Femur (tissue), 1 donor: ENCODE results near the gene ZSWIM5.
"Not testable (repeated sequence)": the region's sequence is repeated elsewhere in the genome, so short reads cannot be mapped to it uniquely, and the experiment has no call there.

Experiments used
- DNase-seq: peaks from one replicate; pipeline ENCODE4 v3.0.0-alpha.2; 2017

Gene ZSWIM5

DNA sequence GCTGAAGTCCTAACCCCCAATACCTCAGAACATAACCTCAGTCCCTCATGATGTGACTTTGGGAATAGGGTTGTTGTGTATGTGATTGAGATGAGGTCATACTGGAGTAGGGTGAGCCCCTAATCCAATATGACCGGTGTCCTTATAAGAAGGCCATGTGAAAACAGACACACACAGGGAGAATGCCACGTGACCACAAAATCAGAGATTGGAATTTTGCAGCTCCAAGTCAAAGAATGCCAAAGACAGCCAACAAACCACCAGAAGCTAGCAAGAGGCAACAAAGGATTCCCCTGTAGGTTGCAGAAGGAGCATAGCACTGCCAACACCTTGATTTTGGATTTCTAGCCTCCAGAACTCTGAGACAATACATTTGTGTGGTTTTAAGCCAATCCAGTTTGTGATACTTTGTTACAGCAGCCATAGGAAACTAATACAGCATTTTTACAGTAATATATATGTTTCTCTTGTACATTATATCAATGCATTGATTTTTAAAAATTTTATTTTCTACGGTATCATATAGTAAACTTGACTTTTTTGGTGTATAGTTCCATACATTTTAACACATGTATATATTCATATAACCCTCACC, 5.4 kb downstream of the ZSWIM5 start:
- DNase-seq: no peak

- DNase-seq: no peak
Measured at GRCh38 chr1:45200435-45200834, 6.0 kb downstream of the ZSWIM5 start.

DNA sequence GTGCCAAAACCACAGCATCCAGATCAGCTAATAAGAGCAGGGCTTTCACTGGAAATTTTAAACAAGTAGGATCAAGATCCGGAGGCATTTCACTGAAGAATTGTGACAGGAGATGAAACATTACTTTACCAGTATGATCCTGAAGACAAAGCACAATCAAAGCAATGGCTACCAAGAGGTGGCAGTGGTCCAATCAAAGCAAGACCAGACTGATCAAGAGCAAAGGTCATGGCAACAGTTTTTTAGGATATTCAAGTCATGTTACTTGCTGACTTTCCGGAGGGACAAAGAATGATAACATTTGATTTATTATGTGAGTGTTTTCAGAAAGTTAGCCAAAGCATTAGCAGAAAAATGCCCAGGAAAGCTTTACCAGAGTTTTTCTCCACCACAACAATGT, 8.2 kb downstream of the ZSWIM5 start:
- DNase-seq: no peak

DNA sequence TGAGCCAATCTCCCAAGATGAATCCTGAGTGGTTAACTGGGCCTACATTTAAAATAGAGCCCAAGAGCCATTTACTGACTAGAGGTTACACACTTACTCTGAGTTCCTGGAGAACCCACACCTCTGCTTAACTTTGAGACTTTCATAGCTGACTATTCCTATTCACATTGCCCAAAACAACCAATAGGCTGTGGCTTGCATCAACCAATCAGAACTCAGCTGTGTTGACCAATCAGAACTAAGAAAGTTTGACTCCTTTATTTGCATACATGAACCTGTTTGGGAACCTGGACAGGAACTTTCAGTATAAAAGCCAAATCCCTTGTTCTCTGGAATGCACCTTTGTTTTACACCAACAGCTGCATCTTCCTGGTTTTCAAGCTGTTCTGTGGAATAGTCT, 9.5 kb downstream of the ZSWIM5 start:
- DNase-seq: no peak

DNA sequence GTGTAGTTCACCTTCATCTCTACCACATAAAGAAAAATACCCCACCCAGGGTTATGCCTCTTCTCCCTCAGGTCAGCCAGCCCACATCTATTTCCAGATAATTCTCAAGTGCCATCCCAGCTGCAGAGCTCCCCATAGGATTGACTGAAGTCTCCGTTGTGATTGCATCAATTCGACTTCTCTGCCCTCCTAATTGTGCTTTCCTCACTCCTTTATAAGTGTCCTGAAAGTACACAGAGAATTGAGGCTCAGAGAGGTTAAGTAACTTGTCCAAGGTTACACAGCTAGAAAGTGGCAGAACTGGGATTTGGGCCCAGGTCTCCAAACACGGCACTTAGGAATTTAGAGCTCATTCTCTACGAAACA, 15.0 kb downstream of the ZSWIM5 start:
- DNase-seq: no peak

GRCh38 chr1:45187725-45188124, 18.7 kb downstream of the ZSWIM5 start:
- DNase-seq: no peak

- not testable (repeated sequence) for DNase-seq
Measured at GRCh38 chr1:45179918-45180519, 26.4 kb downstream of the ZSWIM5 start.

DNA sequence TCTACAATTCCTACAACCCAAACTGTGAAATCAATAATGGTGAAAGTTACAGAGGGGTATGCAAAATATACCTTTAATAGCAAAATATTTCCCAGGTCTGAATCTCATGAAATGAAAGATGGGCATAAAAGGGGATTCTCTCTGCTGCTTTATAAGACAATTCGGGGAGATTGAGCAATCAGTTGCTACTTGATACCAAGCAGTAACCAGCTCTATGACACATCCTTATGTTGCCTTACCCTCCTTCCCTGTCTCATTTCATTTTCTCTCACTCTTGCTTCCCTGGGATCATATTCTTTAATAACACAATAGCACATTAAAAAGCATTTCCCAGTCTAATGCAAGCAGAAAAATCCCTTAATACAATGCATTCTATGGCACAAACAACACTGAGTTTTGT, 29.0 kb downstream of the ZSWIM5 start:
- no peak for DNase-seq

- DNase-seq: no peak
Measured at GRCh38 chr1:45172764-45173163, 33.6 kb downstream of the ZSWIM5 start.

- no peak for DNase-seq
Measured at GRCh38 chr1:45172005-45172404, 34.4 kb downstream of the ZSWIM5 start.

DNA sequence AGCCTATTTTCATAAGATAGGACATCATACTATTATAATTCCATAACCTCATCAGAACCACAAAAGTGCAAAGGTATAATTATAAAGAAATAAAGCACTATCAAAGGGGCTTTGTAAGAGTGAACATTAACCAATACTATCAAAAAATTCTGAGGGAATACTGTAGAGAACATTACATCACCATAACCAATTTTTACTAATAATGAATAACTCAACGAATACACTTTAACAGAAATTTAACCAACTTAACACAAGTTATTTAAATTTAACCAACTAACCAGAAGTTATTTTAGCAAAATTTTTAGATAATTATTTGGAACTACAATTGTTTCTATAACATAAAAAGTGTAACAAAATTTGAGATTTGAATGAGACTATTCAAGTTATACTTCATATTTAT, 34.8 kb downstream of the ZSWIM5 start:
- DNase-seq: no peak

DNA sequence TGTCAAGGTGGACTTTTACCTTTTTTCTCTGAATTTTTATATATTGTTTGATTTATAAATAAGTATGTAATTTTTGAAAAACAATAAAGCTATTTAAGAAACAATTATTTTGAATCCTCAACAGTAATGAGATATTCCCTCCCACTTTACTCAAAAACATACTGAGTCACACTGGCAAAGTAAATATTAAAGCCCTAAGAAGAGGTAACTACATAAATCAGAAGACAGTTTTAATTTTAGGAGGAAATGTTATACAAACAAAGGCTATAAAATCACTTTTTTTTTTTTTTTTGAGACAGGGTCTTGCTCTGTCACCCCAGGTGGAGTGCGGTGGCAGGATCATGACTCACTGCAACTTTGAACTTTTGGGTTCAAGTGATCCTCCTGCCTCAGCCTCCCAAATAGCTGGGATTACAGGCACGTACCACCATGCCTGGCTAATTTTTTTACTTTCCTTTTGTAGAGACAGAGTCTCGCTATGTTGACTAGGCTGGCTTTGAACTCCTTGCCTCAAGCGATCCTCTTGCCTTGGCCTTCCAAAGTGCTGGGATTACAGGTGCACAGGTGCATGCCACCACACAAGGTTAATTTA, 36.2 kb downstream of the ZSWIM5 start:
- DNase-seq: no peak

DNA sequence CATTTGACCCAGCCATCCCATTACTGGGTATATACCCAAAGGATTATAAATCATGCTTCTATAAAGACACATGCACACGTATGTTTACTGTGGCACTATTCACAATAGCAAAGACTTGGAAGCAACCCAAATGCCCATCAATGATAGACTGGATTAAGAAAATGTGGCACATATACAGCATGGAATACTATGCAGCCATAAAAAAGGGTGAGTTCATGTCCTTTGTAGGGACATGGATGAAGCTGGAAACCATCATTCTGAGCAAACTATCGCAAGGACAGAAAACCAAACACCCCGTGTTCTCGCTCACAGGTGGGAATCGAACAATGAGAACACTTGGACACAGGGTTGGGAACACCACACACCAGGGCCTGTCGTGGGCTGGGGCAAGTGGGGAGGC, 38.5 kb downstream of the ZSWIM5 start:
- not testable (repeated sequence) for DNase-seq

GRCh38 chr1:45164307-45164706, 42.1 kb downstream of the ZSWIM5 start:
- not testable (repeated sequence) for DNase-seq

DNA sequence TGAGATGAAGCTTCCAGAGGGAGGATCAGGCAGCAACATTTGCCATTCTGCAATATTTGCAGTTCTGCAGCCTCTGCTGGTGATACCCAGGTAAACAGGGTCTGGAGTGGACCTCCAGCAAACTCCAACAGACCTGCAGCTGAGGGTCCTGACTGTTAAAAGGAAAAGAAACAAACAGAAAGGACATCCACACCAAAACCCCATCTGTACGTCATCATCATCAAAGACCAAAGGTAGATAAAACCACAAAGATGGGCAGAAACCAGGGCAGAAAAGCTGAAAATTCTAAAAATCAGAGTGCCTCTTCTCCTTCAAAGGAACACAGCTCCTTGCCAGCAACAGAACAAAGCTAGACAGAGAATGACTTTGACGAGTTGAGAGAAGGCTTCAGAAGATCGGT, 43.3 kb downstream of the ZSWIM5 start:
- not testable (repeated sequence) for DNase-seq

GRCh38 chr1:45162041-45163035, 44.1 kb downstream of the ZSWIM5 start:
- not testable (repeated sequence) for DNase-seq

GRCh38 chr1:45155957-45156356, 50.4 kb downstream of the ZSWIM5 start:
- no peak for DNase-seq

DNA sequence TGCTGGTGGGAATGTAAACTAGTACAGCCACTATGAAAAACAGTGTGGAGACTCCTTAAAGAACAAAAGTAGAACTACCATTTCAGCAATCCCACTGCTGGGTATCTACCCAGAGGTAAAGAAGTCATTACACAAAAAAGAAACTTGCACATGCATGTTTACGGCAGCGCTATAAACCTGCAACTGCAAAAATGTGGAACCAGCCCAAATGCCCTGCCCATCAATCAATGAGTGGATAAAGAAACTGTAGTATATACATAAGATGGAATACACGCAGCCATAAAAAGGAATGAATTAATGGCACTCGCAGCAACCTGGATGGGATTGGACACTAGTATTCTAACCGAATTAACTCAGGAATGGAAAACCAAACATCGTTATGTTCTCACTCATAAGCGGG, 51.0 kb downstream of the ZSWIM5 start:
- no peak for DNase-seq

DNA sequence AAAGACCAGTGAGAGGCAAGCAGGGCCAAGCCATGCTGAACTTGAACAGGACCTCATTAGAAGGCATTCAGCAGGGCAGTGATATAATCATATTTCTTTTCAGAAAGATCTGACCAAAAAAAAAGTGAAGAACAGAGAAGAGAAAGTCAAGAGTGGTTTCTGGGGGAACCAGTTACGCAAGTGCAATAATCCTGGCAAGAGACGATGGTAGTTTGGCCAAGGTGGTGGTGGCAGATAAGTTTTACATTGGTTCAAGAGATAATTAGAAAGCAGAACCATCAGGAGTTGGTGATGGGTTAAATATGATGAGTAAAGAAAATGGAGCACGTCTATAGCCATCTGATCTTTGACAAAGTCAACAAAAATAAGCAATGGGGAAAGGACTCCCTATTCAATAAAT, 54.3 kb downstream of the ZSWIM5 start:
- no peak for DNase-seq

- no peak for DNase-seq
Measured at GRCh38 chr1:45148209-45148825, 58.1 kb downstream of the ZSWIM5 start.

DNA sequence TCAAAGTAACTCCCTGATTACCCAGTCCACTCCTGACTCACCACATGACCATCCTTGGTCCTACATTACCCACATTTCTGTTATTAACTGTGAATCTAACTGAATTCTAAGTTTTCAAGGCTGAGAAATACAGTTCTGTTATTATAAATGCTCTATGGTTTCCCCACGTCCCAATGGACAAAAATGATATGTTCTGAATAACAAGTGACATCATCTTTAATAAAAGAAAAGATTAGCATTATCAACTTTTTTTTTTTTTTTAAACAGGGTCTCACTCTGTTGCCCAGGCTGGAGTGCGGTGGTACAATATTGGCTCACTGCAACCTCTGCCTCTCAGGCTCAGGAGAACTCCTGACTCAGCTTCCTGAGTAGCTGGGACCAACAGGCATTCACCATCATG, 59.6 kb downstream of the ZSWIM5 start:
- DNase-seq: no peak

GRCh38 chr1:45141247-45142003, 65.0 kb downstream of the ZSWIM5 start:
- no peak for DNase-seq
